ENCODE measurements around the gene OFD1.

Gene OFD1

GRCh38 chrX:13690836-13691235, 43.7 kb upstream of the OFD1 start:
- Histone ChIP-seq H3K9ac (ENCODE audit: low read length) (no peak overlapping the region), H3K27me3 (ENCODE audit: low read length) (no peaks in the 10 kb centered on the region), H3K36me3 (ENCODE audit: low read length) (no peaks in the 10 kb centered on the region), H3K27ac (ENCODE audit: low read depth, low read length) (no peak overlapping the region), H3K4me3 (ENCODE audit: insufficient read depth, low read length, poor library complexity, severe bottlenecking) (no peak overlapping the region), H2AFZ (ENCODE audit: low read depth, low read length, severe bottlenecking) (no peak overlapping the region), H4K20me1 (ENCODE audit: low read depth, low read length) (no peaks in the 10 kb centered on the region), H3F3A (ENCODE audit: insufficient read depth) (no peaks in the 10 kb centered on the region), H3K79me2 (ENCODE audit: insufficient read depth, low read length) (no peaks in the 10 kb centered on the region), H3K9me2 (replicated peaks; ENCODE audit: insufficient read depth, low read length) (no peaks in the 10 kb centered on the region), H3K4me2 (ENCODE audit: low read depth, low read length, poor library complexity, severe bottlenecking) (peak overlapping the region; percentile 82), H3K9me3 (ENCODE audit: insufficient read depth, low read length) (no peaks in the 10 kb centered on the region)
- no peak for TF ChIP-seq EZH2phosphoT487 (conservative IDR thresholded peaks at IDR 0.05; ENCODE audit: low read length)
- no peak for TF ChIP-seq CTCF (IDR thresholded peaks at IDR 0.05; ENCODE audit: insufficient read depth, low read length, poor library complexity, severe bottlenecking)

GRCh38 chrX:13691841-13692371, 42.6 kb upstream of the OFD1 start:
- no peak overlapping the region for H2AFZ ChIP-seq (ENCODE audit: low read depth, low read length, severe bottlenecking)
- H3K9me2 ChIP-seq (replicated peaks; ENCODE audit: insufficient read depth, low read length): no peaks in the 10 kb centered on the region
- H3K9me3 ChIP-seq (ENCODE audit: insufficient read depth, low read length): no peaks in the 10 kb centered on the region
- H3K27me3 ChIP-seq (ENCODE audit: low read length): no peaks in the 10 kb centered on the region
- no peak for TF ChIP-seq EZH2phosphoT487 (conservative IDR thresholded peaks at IDR 0.05; ENCODE audit: low read length)
- no peak for TF ChIP-seq CTCF (IDR thresholded peaks at IDR 0.05; ENCODE audit: insufficient read depth, low read length, poor library complexity, severe bottlenecking)
- no peaks in the 10 kb centered on the region for H3K36me3 ChIP-seq (ENCODE audit: low read length)
- H3K27ac ChIP-seq (ENCODE audit: low read depth, low read length): no peak overlapping the region
- H3F3A ChIP-seq (ENCODE audit: insufficient read depth): no peaks in the 10 kb centered on the region
- H4K20me1 ChIP-seq (ENCODE audit: low read depth, low read length): no peaks in the 10 kb centered on the region
- no peak overlapping the region for H3K9ac ChIP-seq (ENCODE audit: low read length)
- H3K4me3 ChIP-seq (ENCODE audit: insufficient read depth, low read length, poor library complexity, severe bottlenecking): no peak overlapping the region
- H3K4me2 ChIP-seq (ENCODE audit: low read depth, low read length, poor library complexity, severe bottlenecking): no peak overlapping the region
- no peaks in the 10 kb centered on the region for H3K79me2 ChIP-seq (ENCODE audit: insufficient read depth, low read length)

GRCh38 chrX:13692771-13693231, 41.7 kb upstream of the OFD1 start:
- TF ChIP-seq CTCF (IDR thresholded peaks at IDR 0.05; ENCODE audit: insufficient read depth, low read length, poor library complexity, severe bottlenecking) (no peak), EZH2phosphoT487 (conservative IDR thresholded peaks at IDR 0.05; ENCODE audit: low read length) (no peak)
- Histone ChIP-seq H3K36me3 (ENCODE audit: low read length) (no peaks in the 10 kb centered on the region), H2AFZ (ENCODE audit: low read depth, low read length, severe bottlenecking) (no peak overlapping the region), H3K4me3 (ENCODE audit: insufficient read depth, low read length, poor library complexity, severe bottlenecking) (no peak overlapping the region), H4K20me1 (ENCODE audit: low read depth, low read length) (no peaks in the 10 kb centered on the region), H3K27ac (ENCODE audit: low read depth, low read length) (no peak overlapping the region), H3K27me3 (ENCODE audit: low read length) (no peaks in the 10 kb centered on the region), H3F3A (ENCODE audit: insufficient read depth) (no peaks in the 10 kb centered on the region), H3K79me2 (ENCODE audit: insufficient read depth, low read length) (no peaks in the 10 kb centered on the region), H3K9me3 (ENCODE audit: insufficient read depth, low read length) (no peaks in the 10 kb centered on the region), H3K9ac (ENCODE audit: low read length) (no peak overlapping the region), H3K4me2 (ENCODE audit: low read depth, low read length, poor library complexity, severe bottlenecking) (no peak overlapping the region), H3K9me2 (replicated peaks; ENCODE audit: insufficient read depth, low read length) (no peaks in the 10 kb centered on the region)

Measured in SU-DHL-6 (cell line).